GM23338 (cell line): Measurements from ENCODE around the gene HHAT. TPM values are rescaled to one million over a fixed set of nuclear protein-coding genes. Genes with fewer than 3 reads are reported as not detected.

Experiments
- ATAC-seq: fragments of 200-7000 bp; cut with Tn5 transposase; 3 replicates; pipeline ENCODE4 v1.9.1; 2020
- DNase-seq: peaks from one replicate; pipeline ENCODE4 v3.0.0-alpha.2; 2015; ENCODE audit warnings: low spot score
- H2AFZ ChIP-seq: fragments of 200-600 bp; sonication (generic); 2 replicates; pipeline ENCODE4 v1.8.0; 2016; ENCODE audit warnings: antibody characterized with exemption, mild to moderate bottlenecking, moderate library complexity
- H3F3A ChIP-seq: fragments of 200-600 bp; sonication (generic); replicated peaks from 2 replicates; pipeline ENCODE4 v1.8.0; 2017; ENCODE audit warnings: antibody characterized with exemption, mixed run types, low read depth
- H3K27ac ChIP-seq: fragments of 200-600 bp; sonication (generic); 2 replicates; pipeline ENCODE4 v1.6.1; 2016; ENCODE audit warnings: low read depth
- H3K27me3 ChIP-seq: fragments of 200-600 bp; sonication (generic); 2 replicates; pipeline ENCODE4 v1.8.0; 2016; ENCODE audit warnings: mild to moderate bottlenecking, mixed run types, moderate library complexity; ENCODE audit not compliant: insufficient read depth
- H3K36me3 ChIP-seq: fragments of 200-600 bp; sonication (generic); 2 replicates; pipeline ENCODE4 v1.8.0; 2016; ENCODE audit warnings: mild to moderate bottlenecking; ENCODE audit not compliant: insufficient read depth
- H3K4me1 ChIP-seq: fragments of 200-600 bp; sonication (generic); 2 replicates; pipeline ENCODE4 v1.8.0; 2016; ENCODE audit warnings: mild to moderate bottlenecking, moderate library complexity; ENCODE audit not compliant: insufficient read depth
- H3K4me2 ChIP-seq: fragments of 200-600 bp; sonication (generic); 2 replicates; pipeline ENCODE4 v1.7.1; 2017; ENCODE audit warnings: mixed run types
- H3K4me3 ChIP-seq: fragments of 200-600 bp; sonication (generic); 2 replicates; pipeline ENCODE4 v1.6.1; 2016; ENCODE audit warnings: mixed run types
- H3K79me2 ChIP-seq: fragments of 200-600 bp; sonication (generic); replicated peaks from 2 replicates; pipeline ENCODE4 v1.8.0; 2017; ENCODE audit warnings: mild to moderate bottlenecking; ENCODE audit not compliant: insufficient read depth
- H3K9me2 ChIP-seq: fragments of 200-600 bp; sonication (generic); 2 replicates; pipeline ENCODE4 v1.8.0; 2017; ENCODE audit not compliant: insufficient read depth
- H4K20me1 ChIP-seq: fragments of 200-600 bp; sonication (generic); replicated peaks from 2 replicates; pipeline ENCODE4 v1.8.0; 2017; ENCODE audit warnings: mild to moderate bottlenecking; ENCODE audit not compliant: insufficient read depth
- H3K27ac Mint-ChIP-seq: 2 replicates; pipeline ENCODE4 v1.8.0; 2020; ENCODE audit warnings: inconsistent platforms, mild to moderate bottlenecking, moderate library complexity, mixed read lengths
- H3K27me3 Mint-ChIP-seq: 3 replicates; pipeline ENCODE4 v1.8.0; 2022; ENCODE audit warnings: low read depth, mild to moderate bottlenecking, moderate library complexity, mixed read lengths, inconsistent platforms; ENCODE audit not compliant: insufficient read depth, poor library complexity
- H3K36me3 Mint-ChIP-seq: 3 replicates; pipeline ENCODE4 v1.8.0; 2021; ENCODE audit warnings: low read depth, mild to moderate bottlenecking, inconsistent platforms, moderate library complexity, mixed read lengths
- H3K4me1 Mint-ChIP-seq: 3 replicates; pipeline ENCODE4 v1.8.0; 2020; ENCODE audit warnings: mild to moderate bottlenecking, inconsistent platforms, mixed read lengths
- H3K4me3 Mint-ChIP-seq: 3 replicates; pipeline ENCODE4 v1.8.0; 2021; ENCODE audit warnings: moderate library complexity, mild to moderate bottlenecking, inconsistent platforms, mixed read lengths
- H3K9me3 Mint-ChIP-seq: 3 replicates; pipeline ENCODE4 v1.8.0; 2020; ENCODE audit warnings: moderate library complexity, mild to moderate bottlenecking, inconsistent platforms, mixed read lengths
- CREB1 ChIP-seq: fragments of 250-450 bp; sonication (Bioruptor Pico); IDR thresholded peaks from 2 replicates; pipeline ENCODE4 v1.5.0; 2020; ENCODE audit warnings: low read depth, mild to moderate bottlenecking, moderate library complexity
- CTCF ChIP-seq, 2 experiments: fragments of 200-600 bp in 1 of 2; sonication (generic) in 1 of 2; conservative IDR thresholded peaks; 2 replicates each; pipeline versions ENCODE4 v1.5.1 to v1.6.1; 2016 to 2017; ENCODE audit warnings: antibody characterized with exemption in 2 of 2, low read depth in 2 of 2, mild to moderate bottlenecking in 2 of 2, moderate library complexity in 1 of 2
- EZH2 ChIP-seq: fragments of 200-600 bp; sonication (generic); IDR thresholded peaks from one replicate; pipeline ENCODE4 v1.8.0; 2017; ENCODE audit warnings: antibody characterized with exemption, mild to moderate bottlenecking, low read depth; ENCODE audit not compliant: unreplicated experiment
- JUNB ChIP-seq: IDR thresholded peaks from one replicate; pipeline ENCODE4 v1.6.1; 2016; ENCODE audit warnings: antibody characterized with exemption; ENCODE audit not compliant: unreplicated experiment
- NANOG ChIP-seq: IDR thresholded peaks from 2 replicates; pipeline ENCODE4 v1.6.1; 2016; ENCODE audit warnings: antibody characterized with exemption, borderline replicate concordance
- POLR2AphosphoS5 ChIP-seq: IDR thresholded peaks from 2 replicates; pipeline ENCODE4 v1.6.1; 2016; ENCODE audit warnings: antibody characterized with exemption, low read depth
- STAT1 ChIP-seq: IDR thresholded peaks from one replicate; pipeline ENCODE4 v1.6.1; 2016; ENCODE audit warnings: antibody characterized with exemption; ENCODE audit not compliant: unreplicated experiment
- ZNF331 ChIP-seq: fragments of 250-450 bp; sonication (Bioruptor Pico); IDR thresholded peaks from 2 replicates; pipeline ENCODE4 v1.5.0; 2020; ENCODE audit warnings: low read depth, mild to moderate bottlenecking, moderate library complexity
- polyA plus RNA-seq: library from polyadenylated mRNA; unstranded; fragments of >200 nt; fragmentation: Nextera tagmentation; extraction: Ambion mirVana; gene quantifications from 2 replicates; pipeline ENCODE4 v1.2.1, GENCODE V29; 2016
- total RNA-seq: library from RNA; depleted of rRNA; stranded (reverse); fragments of >200 nt; shearing (Covaris generic); gene quantifications from 2 replicates; pipeline ENCODE4 v1.2.3, GENCODE V29; 2014
- TF ChIP-seq, protein P1 (sequence below): IDR thresholded peaks from one replicate; pipeline ENCODE4 v1.6.1; 2018; ENCODE audit warnings: antibody characterized with exemption; ENCODE audit not compliant: unreplicated experiment
- TF ChIP-seq, protein P2 (sequence below): IDR thresholded peaks from 2 replicates; pipeline ENCODE4 v1.6.1; 2016; ENCODE audit warnings: antibody characterized with exemption

The HHAT gene
- total and polyA plus RNA-seq, 2 experiments from 2014 or later = 0.11 to 0.66 TPM

GRCh38 chr1:210650403-210650802 lies 321.7 kb downstream of the HHAT start:
- no peak overlapping the region for H3K4me3 ChIP-seq
- Mint-ChIP-seq H3K36me3 (no peaks in the 10 kb centered on the region), H3K9me3 (peaks cover 4% of the 10 kb centered on the region), H3K4me1 (peaks cover 13% of the 10 kb centered on the region; the same call in 2 of the 3 replicates), H3K27ac (no peak overlapping the region), H3K27me3 (no peaks in the 10 kb centered on the region), H3K4me3 (no peak overlapping the region)
- H3K9me2 ChIP-seq = no peaks in the 10 kb centered on the region
- no peak overlapping the region for H3K27ac ChIP-seq
- no peak for TF ChIP-seq EZH2
- no peak for TF ChIP-seq CTCF (conservative IDR thresholded peaks at IDR 0.05; ENCODE audit: low read depth in 2 of 2)
- no peak for TF ChIP-seq CREB1 (CRISPR knock-in tag)
- no peak for TF ChIP-seq POLR2AphosphoS5
- no peak for TF ChIP-seq STAT1
- TF ChIP-seq, protein P1, sequence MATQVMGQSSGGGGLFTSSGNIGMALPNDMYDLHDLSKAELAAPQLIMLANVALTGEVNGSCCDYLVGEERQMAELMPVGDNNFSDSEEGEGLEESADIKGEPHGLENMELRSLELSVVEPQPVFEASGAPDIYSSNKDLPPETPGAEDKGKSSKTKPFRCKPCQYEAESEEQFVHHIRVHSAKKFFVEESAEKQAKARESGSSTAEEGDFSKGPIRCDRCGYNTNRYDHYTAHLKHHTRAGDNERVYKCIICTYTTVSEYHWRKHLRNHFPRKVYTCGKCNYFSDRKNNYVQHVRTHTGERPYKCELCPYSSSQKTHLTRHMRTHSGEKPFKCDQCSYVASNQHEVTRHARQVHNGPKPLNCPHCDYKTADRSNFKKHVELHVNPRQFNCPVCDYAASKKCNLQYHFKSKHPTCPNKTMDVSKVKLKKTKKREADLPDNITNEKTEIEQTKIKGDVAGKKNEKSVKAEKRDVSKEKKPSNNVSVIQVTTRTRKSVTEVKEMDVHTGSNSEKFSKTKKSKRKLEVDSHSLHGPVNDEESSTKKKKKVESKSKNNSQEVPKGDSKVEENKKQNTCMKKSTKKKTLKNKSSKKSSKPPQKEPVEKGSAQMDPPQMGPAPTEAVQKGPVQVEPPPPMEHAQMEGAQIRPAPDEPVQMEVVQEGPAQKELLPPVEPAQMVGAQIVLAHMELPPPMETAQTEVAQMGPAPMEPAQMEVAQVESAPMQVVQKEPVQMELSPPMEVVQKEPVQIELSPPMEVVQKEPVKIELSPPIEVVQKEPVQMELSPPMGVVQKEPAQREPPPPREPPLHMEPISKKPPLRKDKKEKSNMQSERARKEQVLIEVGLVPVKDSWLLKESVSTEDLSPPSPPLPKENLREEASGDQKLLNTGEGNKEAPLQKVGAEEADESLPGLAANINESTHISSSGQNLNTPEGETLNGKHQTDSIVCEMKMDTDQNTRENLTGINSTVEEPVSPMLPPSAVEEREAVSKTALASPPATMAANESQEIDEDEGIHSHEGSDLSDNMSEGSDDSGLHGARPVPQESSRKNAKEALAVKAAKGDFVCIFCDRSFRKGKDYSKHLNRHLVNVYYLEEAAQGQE = no peak
- TF ChIP-seq JUNB = no peak
- TF ChIP-seq, protein P2, sequence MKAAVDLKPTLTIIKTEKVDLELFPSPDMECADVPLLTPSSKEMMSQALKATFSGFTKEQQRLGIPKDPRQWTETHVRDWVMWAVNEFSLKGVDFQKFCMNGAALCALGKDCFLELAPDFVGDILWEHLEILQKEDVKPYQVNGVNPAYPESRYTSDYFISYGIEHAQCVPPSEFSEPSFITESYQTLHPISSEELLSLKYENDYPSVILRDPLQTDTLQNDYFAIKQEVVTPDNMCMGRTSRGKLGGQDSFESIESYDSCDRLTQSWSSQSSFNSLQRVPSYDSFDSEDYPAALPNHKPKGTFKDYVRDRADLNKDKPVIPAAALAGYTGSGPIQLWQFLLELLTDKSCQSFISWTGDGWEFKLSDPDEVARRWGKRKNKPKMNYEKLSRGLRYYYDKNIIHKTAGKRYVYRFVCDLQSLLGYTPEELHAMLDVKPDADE = no peak
- no peaks in the 10 kb centered on the region for H3K79me2 ChIP-seq
- DNase-seq = no peak
- H3K4me1 ChIP-seq = no peaks in the 10 kb centered on the region
- no peak for ATAC-seq
- H4K20me1 ChIP-seq = no peaks in the 10 kb centered on the region
- H2AFZ ChIP-seq = no peak overlapping the region
- H3F3A ChIP-seq = no peaks in the 10 kb centered on the region
- no peak overlapping the region for H3K4me2 ChIP-seq
- no peaks in the 10 kb centered on the region for H3K27me3 ChIP-seq
- H3K36me3 ChIP-seq = no peaks in the 10 kb centered on the region

GRCh38 chr1:210652329-210652954 lies 323.7 kb downstream of the HHAT start:
- Histone ChIP-seq H3K4me1 (no peaks in the 10 kb centered on the region), H3K4me3 (no peak overlapping the region), H3K27ac (no peak overlapping the region), H4K20me1 (no peaks in the 10 kb centered on the region), H3K4me2 (no peak overlapping the region), H3K36me3 (no peaks in the 10 kb centered on the region), H3F3A (no peaks in the 10 kb centered on the region), H3K9me2 (no peaks in the 10 kb centered on the region), H3K79me2 (no peaks in the 10 kb centered on the region), H3K27me3 (no peaks in the 10 kb centered on the region), H2AFZ (no peak overlapping the region)
- H3K4me3 Mint-ChIP-seq = no peak overlapping the region
- peaks cover 8% of the 10 kb centered on the region; the same call in 2 of the 3 replicates for H3K4me1 Mint-ChIP-seq
- H3K27me3 Mint-ChIP-seq = peaks cover 3% of the 10 kb centered on the region
- H3K36me3 Mint-ChIP-seq = no peaks in the 10 kb centered on the region
- peaks cover 4% of the 10 kb centered on the region for H3K9me3 Mint-ChIP-seq
- DNase-seq (no peak), ATAC-seq (peak; percentile 67)
- H3K27ac Mint-ChIP-seq = no peak overlapping the region
- TF ChIP-seq CTCF (conservative IDR thresholded peaks at IDR 0.05; ENCODE audit: low read depth in 2 of 2) (no peak), CREB1 (CRISPR knock-in tag) (no peak), NANOG (no peak), ZNF331 (CRISPR knock-in tag) (no peak)
- TF ChIP-seq, protein P2 = no peak
